HepG2 (cell line): Measurements from ENCODE around the gene ACTR1B. TPM values are rescaled to one million over a fixed set of nuclear protein-coding genes. Genes with fewer than 3 reads are reported as not detected.
A peak's percentile ranks its signal among the peaks of the same experiment; 100 is the strongest.

Source experiments
- CBFB ChIP-seq: sonication (generic); formaldehyde crosslinking; IDR thresholded peaks from 2 replicates; pipeline ENCODE4 v1.4.0; 2020; ENCODE audit warnings: missing genetic modification reagents
- CBX1 ChIP-seq: IDR thresholded peaks from one replicate; pipeline ENCODE4 v1.6.1; 2016; ENCODE audit warnings: antibody characterized with exemption, low read depth
- EED ChIP-seq: sonication (generic); formaldehyde crosslinking; IDR thresholded peaks from 2 replicates; pipeline ENCODE4 v1.5.0; 2020; ENCODE audit warnings: mild to moderate bottlenecking, missing genetic modification reagents
- HDAC2 ChIP-seq: sonication (generic); formaldehyde crosslinking; IDR thresholded peaks from 2 replicates; pipeline ENCODE4 v1.4.0; 2020; ENCODE audit warnings: missing genetic modification reagents
- HNF4A ChIP-seq: sonication (generic); formaldehyde crosslinking; IDR thresholded peaks from 2 replicates; pipeline ENCODE4 v1.4.0; 2020; ENCODE audit warnings: missing genetic modification reagents
- PHF8 ChIP-seq: sonication (generic); formaldehyde crosslinking; IDR thresholded peaks from 2 replicates; pipeline ENCODE4 v1.5.0; 2020; ENCODE audit warnings: missing genetic modification reagents
- PLRG1 ChIP-seq: fragments of 450-650 bp; conservative IDR thresholded peaks from 2 replicates; pipeline ENCODE4 v1.6.1; 2016
- SOX13 ChIP-seq, 3 experiments: fragments of 450-650 bp in 1 of 3; sonication (generic) in 1 of 3; formaldehyde crosslinking in 1 of 3; IDR thresholded peaks in 2 of 3; conservative IDR thresholded peaks in 1 of 3; 2 replicates each; pipeline versions ENCODE4 v1.5.0 to v1.6.1; 2016 to 2020; ENCODE audit warnings: antibody characterized with exemption in 1 of 3, mild to moderate bottlenecking in 1 of 3, missing compliant biosample characterization in 1 of 3, missing genetic modification reagents in 1 of 3, moderate library complexity in 1 of 3
- TAF1 ChIP-seq: sonication (generic); formaldehyde crosslinking; IDR thresholded peaks from 2 replicates; pipeline ENCODE4 v1.4.0; 2020; ENCODE audit warnings: missing genetic modification reagents
- TEF ChIP-seq: sonication (generic); formaldehyde crosslinking; IDR thresholded peaks from 2 replicates; pipeline ENCODE4 v1.5.0; 2020; ENCODE audit warnings: missing genetic modification reagents
- ZNF605 ChIP-seq: sonication (generic); formaldehyde crosslinking; IDR thresholded peaks from 2 replicates; pipeline ENCODE4 v1.8.0; 2022; ENCODE audit warnings: mild to moderate bottlenecking, missing genetic modification reagents
- ZNF644 ChIP-seq: IDR thresholded peaks from 2 replicates; pipeline ENCODE4 v1.6.1; 2016; ENCODE audit warnings: low read depth
- ZNF766 ChIP-seq: sonication (generic); formaldehyde crosslinking; IDR thresholded peaks from 2 replicates; pipeline ENCODE4 v1.5.0; 2020; ENCODE audit warnings: missing genetic modification reagents, borderline replicate concordance
- ZSCAN21 ChIP-seq: sonication (generic); formaldehyde crosslinking; IDR thresholded peaks from 2 replicates; pipeline ENCODE4 v1.8.0; 2022; ENCODE audit warnings: mild to moderate bottlenecking, missing genetic modification reagents, moderate library complexity, borderline replicate concordance
- polyA plus RNA-seq, 8 experiments: library from polyadenylated mRNA; depleted of rRNA in 3 of 8; stranded (reverse) in 7 of 8; unstranded in 1 of 8; fragments of >200 nt; fragmentation: Illumina TruSeq in 4 of 8; extraction: Trizol in 4 of 8; gene quantifications; 2 replicates each; pipeline versions ENCODE4 v1.2.1 to v1.2.3, GENCODE V29; 2011 to 2016; ENCODE audit warnings: low read depth in 4 of 8, missing spikeins in 1 of 8, mixed read lengths in 1 of 8; ENCODE audit not compliant: insufficient read depth in 1 of 8
- total RNA-seq, 5 experiments: library from RNA; depleted of rRNA; stranded (reverse); fragments of >200 nt; fragmentation: Illumina TruSeq; extraction: Trizol; gene quantifications; 2 replicates each; pipeline ENCODE4 v1.2.3, GENCODE V29; 2016; ENCODE audit warnings: low read depth in 1 of 5
- TF ChIP-seq, protein P1 (sequence below): sonication (generic); formaldehyde crosslinking; IDR thresholded peaks from 2 replicates; pipeline ENCODE4 v1.5.1; 2020; ENCODE audit warnings: missing genetic modification reagents, mild to moderate bottlenecking, borderline replicate concordance
- TF ChIP-seq, protein P2 (sequence below): sonication (generic); formaldehyde crosslinking; IDR thresholded peaks from 2 replicates; pipeline ENCODE4 v1.4.0; 2020; ENCODE audit warnings: mild to moderate bottlenecking, missing genetic modification reagents
- TF ChIP-seq, protein P3 (sequence below): sonication (generic); formaldehyde crosslinking; IDR thresholded peaks from 2 replicates; pipeline ENCODE4 v1.4.0; 2020; ENCODE audit warnings: missing genetic modification reagents

The ACTR1B gene
- total and polyA plus RNA-seq, 2 of the 13 experiments (the other 11 are each of a cell fraction or from before 2014, with no cell fraction given), result 61.7 to 76.7 TPM

DNA sequence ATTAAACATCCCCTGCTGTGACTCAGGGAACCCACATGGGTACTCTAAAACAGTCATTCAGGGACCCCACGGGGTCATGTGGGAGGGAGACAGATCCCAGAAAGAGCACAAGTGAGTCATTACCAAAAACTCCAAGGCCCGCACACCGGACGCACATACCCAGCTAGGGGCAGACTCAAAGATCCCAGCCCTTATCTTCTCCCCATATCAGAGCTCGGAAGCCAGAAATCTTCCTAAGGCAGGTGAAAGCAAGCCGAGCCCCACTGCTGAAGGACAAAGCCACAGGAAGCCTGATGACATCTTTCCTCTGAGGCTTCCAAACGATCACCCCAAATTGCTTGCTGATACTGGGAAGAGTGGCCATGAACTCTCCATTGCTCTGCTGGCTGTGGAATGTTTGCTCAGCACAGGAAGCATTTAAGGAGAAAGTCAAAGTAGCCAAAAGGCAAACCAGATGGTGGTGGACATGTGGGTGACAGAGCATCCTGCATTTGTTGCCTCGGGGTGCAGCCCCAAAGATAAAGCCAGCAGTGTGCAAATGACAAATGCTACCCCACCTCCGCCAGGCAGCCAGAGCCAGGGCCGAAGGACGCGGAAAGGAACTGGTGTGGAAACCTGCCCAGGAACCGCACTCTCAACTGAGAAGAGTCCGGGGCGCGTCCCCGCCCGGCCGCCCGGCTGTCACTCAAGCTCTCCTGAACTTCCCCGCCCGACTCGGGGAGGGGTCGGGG, 784 bp downstream of the ACTR1B start (continued):
- TF ChIP-seq, protein P1, sequence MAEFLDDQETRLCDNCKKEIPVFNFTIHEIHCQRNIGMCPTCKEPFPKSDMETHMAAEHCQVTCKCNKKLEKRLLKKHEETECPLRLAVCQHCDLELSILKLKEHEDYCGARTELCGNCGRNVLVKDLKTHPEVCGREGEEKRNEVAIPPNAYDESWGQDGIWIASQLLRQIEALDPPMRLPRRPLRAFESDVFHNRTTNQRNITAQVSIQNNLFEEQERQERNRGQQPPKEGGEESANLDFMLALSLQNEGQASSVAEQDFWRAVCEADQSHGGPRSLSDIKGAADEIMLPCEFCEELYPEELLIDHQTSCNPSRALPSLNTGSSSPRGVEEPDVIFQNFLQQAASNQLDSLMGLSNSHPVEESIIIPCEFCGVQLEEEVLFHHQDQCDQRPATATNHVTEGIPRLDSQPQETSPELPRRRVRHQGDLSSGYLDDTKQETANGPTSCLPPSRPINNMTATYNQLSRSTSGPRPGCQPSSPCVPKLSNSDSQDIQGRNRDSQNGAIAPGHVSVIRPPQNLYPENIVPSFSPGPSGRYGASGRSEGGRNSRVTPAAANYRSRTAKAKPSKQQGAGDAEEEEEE (CRISPR knock-in tag), result 0 out of 2 replicates have a peak, but pooled peaks have one; percentile 45
- peak; percentile 45; the same call in 1 of the 2 replicates for TF ChIP-seq ZNF644 (CRISPR knock-in tag)
- TF ChIP-seq ZSCAN21 (CRISPR knock-in tag), result no peak
- TF ChIP-seq PLRG1, result no peak
- peak; percentile 19; the same call in 1 of the 2 replicates for TF ChIP-seq HDAC2 (CRISPR knock-in tag)
- TF ChIP-seq ZNF605, result peak; percentile 16
- no peak for TF ChIP-seq EED (CRISPR knock-in tag)
- peak; percentile 48 for TF ChIP-seq PHF8 (CRISPR knock-in tag)
- TF ChIP-seq, protein P2, sequence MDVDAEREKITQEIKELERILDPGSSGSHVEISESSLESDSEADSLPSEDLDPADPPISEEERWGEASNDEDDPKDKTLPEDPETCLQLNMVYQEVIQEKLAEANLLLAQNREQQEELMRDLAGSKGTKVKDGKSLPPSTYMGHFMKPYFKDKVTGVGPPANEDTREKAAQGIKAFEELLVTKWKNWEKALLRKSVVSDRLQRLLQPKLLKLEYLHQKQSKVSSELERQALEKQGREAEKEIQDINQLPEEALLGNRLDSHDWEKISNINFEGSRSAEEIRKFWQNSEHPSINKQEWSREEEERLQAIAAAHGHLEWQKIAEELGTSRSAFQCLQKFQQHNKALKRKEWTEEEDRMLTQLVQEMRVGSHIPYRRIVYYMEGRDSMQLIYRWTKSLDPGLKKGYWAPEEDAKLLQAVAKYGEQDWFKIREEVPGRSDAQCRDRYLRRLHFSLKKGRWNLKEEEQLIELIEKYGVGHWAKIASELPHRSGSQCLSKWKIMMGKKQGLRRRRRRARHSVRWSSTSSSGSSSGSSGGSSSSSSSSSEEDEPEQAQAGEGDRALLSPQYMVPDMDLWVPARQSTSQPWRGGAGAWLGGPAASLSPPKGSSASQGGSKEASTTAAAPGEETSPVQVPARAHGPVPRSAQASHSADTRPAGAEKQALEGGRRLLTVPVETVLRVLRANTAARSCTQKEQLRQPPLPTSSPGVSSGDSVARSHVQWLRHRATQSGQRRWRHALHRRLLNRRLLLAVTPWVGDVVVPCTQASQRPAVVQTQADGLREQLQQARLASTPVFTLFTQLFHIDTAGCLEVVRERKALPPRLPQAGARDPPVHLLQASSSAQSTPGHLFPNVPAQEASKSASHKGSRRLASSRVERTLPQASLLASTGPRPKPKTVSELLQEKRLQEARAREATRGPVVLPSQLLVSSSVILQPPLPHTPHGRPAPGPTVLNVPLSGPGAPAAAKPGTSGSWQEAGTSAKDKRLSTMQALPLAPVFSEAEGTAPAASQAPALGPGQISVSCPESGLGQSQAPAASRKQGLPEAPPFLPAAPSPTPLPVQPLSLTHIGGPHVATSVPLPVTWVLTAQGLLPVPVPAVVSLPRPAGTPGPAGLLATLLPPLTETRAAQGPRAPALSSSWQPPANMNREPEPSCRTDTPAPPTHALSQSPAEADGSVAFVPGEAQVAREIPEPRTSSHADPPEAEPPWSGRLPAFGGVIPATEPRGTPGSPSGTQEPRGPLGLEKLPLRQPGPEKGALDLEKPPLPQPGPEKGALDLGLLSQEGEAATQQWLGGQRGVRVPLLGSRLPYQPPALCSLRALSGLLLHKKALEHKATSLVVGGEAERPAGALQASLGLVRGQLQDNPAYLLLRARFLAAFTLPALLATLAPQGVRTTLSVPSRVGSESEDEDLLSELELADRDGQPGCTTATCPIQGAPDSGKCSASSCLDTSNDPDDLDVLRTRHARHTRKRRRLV (CRISPR knock-in tag), result no peak
- TF ChIP-seq ZNF766 (CRISPR knock-in tag), result no peak
- peak; percentile 16; the same call in 1 of the 2 replicates for TF ChIP-seq HNF4A (CRISPR knock-in tag)
- peak; percentile 25; the same call in 1 of the 2 replicates for TF ChIP-seq CBFB
- no peak for TF ChIP-seq TEF (CRISPR knock-in tag)
- TF ChIP-seq, protein P3, sequence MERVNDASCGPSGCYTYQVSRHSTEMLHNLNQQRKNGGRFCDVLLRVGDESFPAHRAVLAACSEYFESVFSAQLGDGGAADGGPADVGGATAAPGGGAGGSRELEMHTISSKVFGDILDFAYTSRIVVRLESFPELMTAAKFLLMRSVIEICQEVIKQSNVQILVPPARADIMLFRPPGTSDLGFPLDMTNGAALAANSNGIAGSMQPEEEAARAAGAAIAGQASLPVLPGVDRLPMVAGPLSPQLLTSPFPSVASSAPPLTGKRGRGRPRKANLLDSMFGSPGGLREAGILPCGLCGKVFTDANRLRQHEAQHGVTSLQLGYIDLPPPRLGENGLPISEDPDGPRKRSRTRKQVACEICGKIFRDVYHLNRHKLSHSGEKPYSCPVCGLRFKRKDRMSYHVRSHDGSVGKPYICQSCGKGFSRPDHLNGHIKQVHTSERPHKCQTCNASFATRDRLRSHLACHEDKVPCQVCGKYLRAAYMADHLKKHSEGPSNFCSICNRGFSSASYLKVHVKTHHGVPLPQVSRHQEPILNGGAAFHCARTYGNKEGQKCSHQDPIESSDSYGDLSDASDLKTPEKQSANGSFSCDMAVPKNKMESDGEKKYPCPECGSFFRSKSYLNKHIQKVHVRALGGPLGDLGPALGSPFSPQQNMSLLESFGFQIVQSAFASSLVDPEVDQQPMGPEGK (CRISPR knock-in tag), result peak; percentile 73; the same call in 1 of the 2 replicates
- TF ChIP-seq TAF1, result peak; percentile 59
- peak; percentile 12 for TF ChIP-seq CBX1
- TF ChIP-seq SOX13 (IDR thresholded peaks at IDR 0.05), result no peak
- TF ChIP-seq SOX13 (CRISPR knock-in tag; conservative IDR thresholded peaks at IDR 0.05 in 1 of 2, IDR thresholded peaks at IDR 0.05 in 1 of 2), result peak in 1 of 2 experiments; percentile 8; a peak in 1 of 4 replicates
